Keratinocyte (primary cell): ENCODE measurements around the gene AEBP1.

Experiments
- EZH2 ChIP-seq: IDR thresholded peaks from one replicate; pipeline ENCODE4 v1.6.1; 2012; ENCODE audit warnings: inconsistent platforms, mild to moderate bottlenecking, low read length, moderate library complexity
- TF ChIP-seq, protein P1 (sequence below), 3 experiments: IDR thresholded peaks in 1 of 3; conservative IDR thresholded peaks in 1 of 3; optimal IDR thresholded peaks in 1 of 3; 2 replicates in 2 of 3; 3 replicates in 1 of 3; pipeline versions ENCODE3 to v1.5.1; 2011; ENCODE audit warnings: low read length in 3 of 3, mild to moderate bottlenecking in 3 of 3, moderate library complexity in 2 of 3, control low read depth in 1 of 3, inconsistent platforms in 1 of 3; ENCODE audit not compliant: insufficient read depth in 2 of 3; ENCODE audit errors: extremely low read depth in 1 of 3

DNA sequence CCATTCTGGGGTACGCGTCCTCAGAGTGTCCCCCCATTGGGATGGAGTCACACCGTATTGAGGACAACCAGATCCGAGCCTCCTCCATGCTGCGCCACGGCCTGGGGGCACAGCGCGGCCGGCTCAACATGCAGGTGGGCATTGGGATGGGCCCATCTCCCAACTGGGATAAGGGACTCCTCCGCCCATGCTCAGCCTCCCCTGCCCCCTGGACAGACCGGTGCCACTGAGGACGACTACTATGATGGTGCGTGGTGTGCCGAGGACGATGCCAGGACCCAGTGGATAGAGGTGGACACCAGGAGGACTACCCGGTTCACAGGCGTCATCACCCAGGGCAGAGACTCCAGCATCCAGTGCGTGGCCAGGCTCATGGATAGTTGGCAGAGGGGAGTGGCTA is 5.8 kb downstream of the AEBP1 start:
- TF ChIP-seq, protein P1, sequence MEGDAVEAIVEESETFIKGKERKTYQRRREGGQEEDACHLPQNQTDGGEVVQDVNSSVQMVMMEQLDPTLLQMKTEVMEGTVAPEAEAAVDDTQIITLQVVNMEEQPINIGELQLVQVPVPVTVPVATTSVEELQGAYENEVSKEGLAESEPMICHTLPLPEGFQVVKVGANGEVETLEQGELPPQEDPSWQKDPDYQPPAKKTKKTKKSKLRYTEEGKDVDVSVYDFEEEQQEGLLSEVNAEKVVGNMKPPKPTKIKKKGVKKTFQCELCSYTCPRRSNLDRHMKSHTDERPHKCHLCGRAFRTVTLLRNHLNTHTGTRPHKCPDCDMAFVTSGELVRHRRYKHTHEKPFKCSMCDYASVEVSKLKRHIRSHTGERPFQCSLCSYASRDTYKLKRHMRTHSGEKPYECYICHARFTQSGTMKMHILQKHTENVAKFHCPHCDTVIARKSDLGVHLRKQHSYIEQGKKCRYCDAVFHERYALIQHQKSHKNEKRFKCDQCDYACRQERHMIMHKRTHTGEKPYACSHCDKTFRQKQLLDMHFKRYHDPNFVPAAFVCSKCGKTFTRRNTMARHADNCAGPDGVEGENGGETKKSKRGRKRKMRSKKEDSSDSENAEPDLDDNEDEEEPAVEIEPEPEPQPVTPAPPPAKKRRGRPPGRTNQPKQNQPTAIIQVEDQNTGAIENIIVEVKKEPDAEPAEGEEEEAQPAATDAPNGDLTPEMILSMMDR (optimal IDR thresholded peaks at IDR 0.05 in 1 of 3, IDR thresholded peaks at IDR 0.05 in 1 of 3, conservative IDR thresholded peaks at IDR 0.05 in 1 of 3; ENCODE audit: extremely low read depth in 1 of 3, insufficient read depth in 2 of 3, low read length in 3 of 3) = no peak
- TF ChIP-seq EZH2 = no peak
